Natural killer cell (primary cell): ENCODE results near the gene UGT1A5. TPM values are rescaled to one million over a fixed set of nuclear protein-coding genes. Genes with fewer than 3 reads are reported as not detected.

Experiments
- ATAC-seq, 3 donors: fragments of 150-1000 bp in 2 of 3; fragments of 200-7000 bp in 1 of 3; cut with Tn5 transposase; 1 replicate in 1 of 3; 2 replicates in 2 of 3; pipeline ENCODE4 v1.10.0; 2021; ENCODE audit warnings: mild to moderate bottlenecking in 2 of 3, moderate library complexity in 2 of 3
- DNase-seq, 2 donors: peaks; one replicate each; pipeline versions ENCODE4 v3.0.0 to v3.0.0-alpha.2; 2013 to 2021; ENCODE audit warnings: mixed read lengths in 1 of 2
- H3K27ac ChIP-seq: one replicate; pipeline ENCODE4 v1.5.1; 2013; ENCODE audit warnings: mild to moderate bottlenecking, low read length
- H3K27me3 ChIP-seq: one replicate; pipeline ENCODE4 v1.6.1; 2013; ENCODE audit warnings: low read length; ENCODE audit not compliant: control insufficient read depth, insufficient read depth
- H3K36me3 ChIP-seq: one replicate; pipeline ENCODE4 v1.6.1; 2013; ENCODE audit warnings: low read length; ENCODE audit not compliant: control insufficient read depth, insufficient read depth
- H3K4me1 ChIP-seq: one replicate; pipeline ENCODE4 v1.6.1; 2013; ENCODE audit warnings: low read length; ENCODE audit not compliant: control insufficient read depth, insufficient read depth
- H3K4me3 ChIP-seq: one replicate; pipeline ENCODE4 v1.5.1; 2013; ENCODE audit warnings: low read length
- H3K9me3 ChIP-seq: one replicate; pipeline ENCODE4 v1.6.1; 2013; ENCODE audit warnings: low read length; ENCODE audit not compliant: control insufficient read depth, insufficient read depth
- H3K27ac Mint-ChIP-seq, 2 donors: one replicate each; pipeline ENCODE4 v1.8.0; 2022; ENCODE audit warnings: mild to moderate bottlenecking in 2 of 2, mixed read lengths in 2 of 2, moderate library complexity in 1 of 2
- H3K27me3 Mint-ChIP-seq, 2 donors: one replicate each; pipeline ENCODE4 v1.8.0; 2022; ENCODE audit warnings: low read depth in 2 of 2, mixed read lengths in 2 of 2
- H3K36me3 Mint-ChIP-seq: one replicate; pipeline ENCODE4 v1.8.0; 2022; ENCODE audit warnings: mixed read lengths
- H3K4me1 Mint-ChIP-seq, 2 donors: one replicate each; pipeline ENCODE4 v1.8.0; 2022; ENCODE audit warnings: mixed read lengths in 2 of 2
- H3K4me3 Mint-ChIP-seq: one replicate; pipeline ENCODE4 v1.8.0; 2022; ENCODE audit warnings: mild to moderate bottlenecking, moderate library complexity, mixed read lengths
- H3K9me3 Mint-ChIP-seq, 2 donors: one replicate each; pipeline ENCODE4 v1.8.0; 2022; ENCODE audit warnings: mixed read lengths in 2 of 2
- CTCF ChIP-seq: fragments of 200-600 bp; IDR thresholded peaks from one replicate; pipeline ENCODE4 v1.8.0; 2022; ENCODE audit warnings: antibody characterized with exemption
- WGBS: methylation state at CpG from one replicate; pipeline ENCODE4 v1.1.7; 2013; ENCODE audit warnings: missing lambda C conversion rate; ENCODE audit not compliant: insufficient coverage; 5-methylcytosine and 5-hydroxymethylcytosine counted together
- intact Hi-C: fragments of 100-400 bp; cut with micrococcal nuclease; formaldehyde crosslinking; loops from one replicate; pipeline ENCODE4 v1.14.2; 2022
- total RNA-seq, 4 donors: library from RNA; stranded (reverse); fragments of 120-200 nt in 1 of 4; gene quantifications; one replicate each; pipeline versions ENCODE4 v1.2.3 to v1.2.4, GENCODE V29; 2013 to 2022

The UGT1A5 gene
- total RNA-seq, 3 donors from 2014 or later (not counting 1 experiment from before 2014, with no cell fraction given), result not detected

GRCh38 chr2:233803292-233803911 is 90.7 kb downstream of the UGT1A5 start:
- Histone ChIP-seq H3K9me3 (no peaks in the 10 kb centered on the region), H3K27me3 (no peaks in the 10 kb centered on the region), H3K27ac (no peak overlapping the region), H3K4me3 (no peak overlapping the region), H3K36me3 (no peaks in the 10 kb centered on the region), H3K4me1 (no peaks in the 10 kb centered on the region)
- Mint-ChIP-seq H3K27me3 (peaks cover 16 to 33% of the 10 kb centered on the region in 2 donors), H3K27ac (no peak overlapping the region), H3K4me1 (no peaks in the 10 kb centered on the region), H3K36me3 (no peaks in the 10 kb centered on the region), H3K4me3 (no peak overlapping the region), H3K9me3 (no peaks in the 10 kb centered on the region)
- ATAC-seq (no peak), DNase-seq (no peak)
- TF ChIP-seq CTCF, result no peak
- intact Hi-C loops, result no loop called here
- WGBS, result 67% methylated on average over 2 of the region's 2 CpGs

- Histone ChIP-seq H3K27ac (no peak overlapping the region), H3K36me3 (no peaks in the 10 kb centered on the region), H3K9me3 (no peaks in the 10 kb centered on the region), H3K27me3 (no peaks in the 10 kb centered on the region), H3K4me1 (no peaks in the 10 kb centered on the region), H3K4me3 (no peak overlapping the region)
- Mint-ChIP-seq H3K4me3 (no peak overlapping the region), H3K36me3 (no peaks in the 10 kb centered on the region), H3K27me3 (peaks cover 15 to 33% of the 10 kb centered on the region in 2 donors), H3K27ac (no peak overlapping the region), H3K4me1 (no peaks in the 10 kb centered on the region), H3K9me3 (no peaks in the 10 kb centered on the region)
- ATAC-seq (no peak), DNase-seq (no peak)
- intact Hi-C loops, result no loop called here
- 68% methylated on average over 8 of the region's 8 CpGs for WGBS
- no peak for TF ChIP-seq CTCF
These were observed 91.3 kb downstream of the UGT1A5 start for GRCh38 chr2:233803994-233804393.

GRCh38 chr2:233807215-233807865 is 94.6 kb downstream of the UGT1A5 start:
- Mint-ChIP-seq H3K4me3 (no peak overlapping the region), H3K27me3 (peaks cover 18 to 40% of the 10 kb centered on the region in 2 donors), H3K9me3 (no peaks in the 10 kb centered on the region), H3K27ac (no peak overlapping the region), H3K4me1 (no peaks in the 10 kb centered on the region), H3K36me3 (no peaks in the 10 kb centered on the region)
- Histone ChIP-seq H3K9me3 (no peaks in the 10 kb centered on the region), H3K36me3 (no peaks in the 10 kb centered on the region), H3K27ac (no peak overlapping the region), H3K4me1 (no peaks in the 10 kb centered on the region), H3K27me3 (no peaks in the 10 kb centered on the region), H3K4me3 (no peak overlapping the region)
- 78% methylated on average over 12 of the region's 12 CpGs for WGBS
- DNase-seq (peak in 1 of 2 donors; percentile 12), ATAC-seq (no peak)
- TF ChIP-seq CTCF, result no peak
- intact Hi-C loops, result no loop called here
